Measurements from ENCODE around the gene RASIP1. TPM values are rescaled to one million over a fixed set of nuclear protein-coding genes. Genes with fewer than 3 reads are reported as not detected.
"Not testable (repeated sequence)": the region's sequence is repeated elsewhere in the genome, so short reads cannot be mapped to it uniquely, and the experiment has no call there.

RASIP1 gene, protein sequence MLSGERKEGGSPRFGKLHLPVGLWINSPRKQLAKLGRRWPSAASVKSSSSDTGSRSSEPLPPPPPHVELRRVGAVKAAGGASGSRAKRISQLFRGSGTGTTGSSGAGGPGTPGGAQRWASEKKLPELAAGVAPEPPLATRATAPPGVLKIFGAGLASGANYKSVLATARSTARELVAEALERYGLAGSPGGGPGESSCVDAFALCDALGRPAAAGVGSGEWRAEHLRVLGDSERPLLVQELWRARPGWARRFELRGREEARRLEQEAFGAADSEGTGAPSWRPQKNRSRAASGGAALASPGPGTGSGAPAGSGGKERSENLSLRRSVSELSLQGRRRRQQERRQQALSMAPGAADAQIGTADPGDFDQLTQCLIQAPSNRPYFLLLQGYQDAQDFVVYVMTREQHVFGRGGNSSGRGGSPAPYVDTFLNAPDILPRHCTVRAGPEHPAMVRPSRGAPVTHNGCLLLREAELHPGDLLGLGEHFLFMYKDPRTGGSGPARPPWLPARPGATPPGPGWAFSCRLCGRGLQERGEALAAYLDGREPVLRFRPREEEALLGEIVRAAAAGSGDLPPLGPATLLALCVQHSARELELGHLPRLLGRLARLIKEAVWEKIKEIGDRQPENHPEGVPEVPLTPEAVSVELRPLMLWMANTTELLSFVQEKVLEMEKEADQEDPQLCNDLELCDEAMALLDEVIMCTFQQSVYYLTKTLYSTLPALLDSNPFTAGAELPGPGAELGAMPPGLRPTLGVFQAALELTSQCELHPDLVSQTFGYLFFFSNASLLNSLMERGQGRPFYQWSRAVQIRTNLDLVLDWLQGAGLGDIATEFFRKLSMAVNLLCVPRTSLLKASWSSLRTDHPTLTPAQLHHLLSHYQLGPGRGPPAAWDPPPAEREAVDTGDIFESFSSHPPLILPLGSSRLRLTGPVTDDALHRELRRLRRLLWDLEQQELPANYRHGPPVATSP
- total RNA-seq, result 0.57 and 1.0 TPM in 2 replicates

DNA sequence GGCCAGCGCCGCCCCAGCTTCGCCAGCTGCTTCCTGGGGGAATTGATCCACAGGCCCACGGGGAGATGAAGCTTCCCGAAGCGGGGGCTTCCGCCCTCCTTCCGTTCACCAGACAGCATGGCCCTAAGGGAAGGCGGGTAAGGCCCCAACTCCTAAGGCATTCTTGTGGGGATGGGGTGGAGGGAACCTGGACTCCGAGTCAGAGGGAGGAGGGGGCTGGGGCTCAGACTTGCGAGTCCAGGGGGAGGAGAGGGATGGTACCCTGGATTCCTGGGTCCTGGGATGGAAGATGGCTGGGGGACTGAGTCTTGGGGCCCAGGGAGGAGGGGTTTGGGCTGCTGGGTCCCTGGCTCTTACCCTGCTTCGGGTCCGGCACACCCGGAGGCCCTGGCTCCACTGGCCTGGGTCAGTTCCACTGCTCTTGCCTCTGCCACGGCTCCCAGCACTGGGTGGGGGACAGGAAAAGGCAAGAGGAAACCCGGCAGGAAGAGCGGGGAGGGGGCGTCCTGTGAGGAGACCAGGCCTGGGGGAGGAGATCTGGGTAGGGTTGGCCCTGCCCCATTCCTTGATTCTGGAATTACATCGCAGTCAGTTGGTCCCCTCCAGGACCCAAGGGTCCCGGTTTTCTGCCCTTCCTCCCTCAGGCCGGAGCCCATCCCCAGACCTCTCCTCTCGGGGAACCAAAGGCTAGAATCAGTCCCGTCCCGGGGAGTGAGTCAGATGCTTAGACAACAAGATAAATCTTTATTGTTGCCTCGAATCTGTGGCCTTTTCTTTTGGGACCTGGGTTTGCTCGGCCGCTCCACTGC, at the start of gene RASIP1:
Gene RASIP1, minus strand, starts transcription at position 447 of the 809 bp plus-strand sequence. Its CDS starts 328 bp downstream, at position 119.
- H3K27ac Mint-ChIP-seq, result no peak within 1 kb of the TSS
- DNase-seq (ENCODE audit: low spot score), result no peak
- no peaks in the 10 kb centered on the region for H3K9me3 Mint-ChIP-seq
- H3K4me3 Mint-ChIP-seq (ENCODE audit: low read depth), result peak within 1 kb of the TSS; percentile 39
- H3K4me1 Mint-ChIP-seq (ENCODE audit: low read depth), result peaks cover 8% of the 10 kb centered on the region
- no peaks in the 10 kb centered on the region for H3K36me3 Mint-ChIP-seq (ENCODE audit: low read depth)
- peaks cover 3% of the 10 kb centered on the region for H3K27me3 Mint-ChIP-seq (ENCODE audit: low read depth)
- intact Hi-C loops (cut with micrococcal nuclease), result no loop called here

DNA sequence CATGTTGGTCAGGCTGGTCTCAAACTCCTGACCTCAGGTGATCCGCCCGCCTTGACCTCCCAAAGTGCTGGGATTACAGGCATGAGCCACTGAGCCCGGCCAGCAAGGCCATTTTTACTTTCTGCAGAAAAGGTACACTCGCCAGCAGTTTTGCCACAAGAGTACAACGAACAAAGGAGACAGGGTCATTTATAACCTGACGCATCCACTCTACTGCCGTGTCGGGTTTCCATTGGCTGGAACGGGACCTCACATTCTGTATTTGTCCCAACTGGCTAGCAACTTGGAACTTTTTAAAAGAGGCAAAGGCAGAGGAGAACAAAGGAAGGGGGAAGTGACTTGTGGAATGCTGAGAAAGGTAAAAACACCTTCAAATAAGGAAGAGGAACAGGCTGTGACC, 46.9 kb upstream of the RASIP1 start:
- DNase-seq (ENCODE audit: low spot score); H3K4me1 Mint-ChIP-seq (ENCODE audit: low read depth); H3K36me3 Mint-ChIP-seq (ENCODE audit: low read depth); H3K9me3 Mint-ChIP-seq; H3K27ac Mint-ChIP-seq; H3K4me3 Mint-ChIP-seq (ENCODE audit: low read depth); H3K27me3 Mint-ChIP-seq (ENCODE audit: low read depth): not testable (repeated sequence)
- intact Hi-C loops (cut with micrococcal nuclease), result loop anchor here (5.0 kb wide), 1 partner anchor 140 kb away; the partner anchor contains the start of gene CA11

GRCh38 chr19:48786422-48786821, 46.0 kb upstream of the RASIP1 start:
- DNase-seq (ENCODE audit: low spot score); H3K9me3 Mint-ChIP-seq; H3K4me1 Mint-ChIP-seq (ENCODE audit: low read depth); H3K4me3 Mint-ChIP-seq (ENCODE audit: low read depth); H3K27me3 Mint-ChIP-seq (ENCODE audit: low read depth); H3K36me3 Mint-ChIP-seq (ENCODE audit: low read depth); H3K27ac Mint-ChIP-seq: not testable (repeated sequence)
- intact Hi-C loops (cut with micrococcal nuclease), result loop anchor here (5.0 kb wide), 1 partner anchor 139 kb away; the partner anchor contains the start of gene CA11

- Mint-ChIP-seq H3K4me1 (ENCODE audit: low read depth) (peaks cover 1% of the 10 kb centered on the region), H3K36me3 (ENCODE audit: low read depth) (no peaks in the 10 kb centered on the region), H3K9me3 (no peaks in the 10 kb centered on the region), H3K27me3 (ENCODE audit: low read depth) (peaks cover 3% of the 10 kb centered on the region), H3K27ac (no peak overlapping the region), H3K4me3 (ENCODE audit: low read depth) (no peak overlapping the region)
- no peak for DNase-seq (ENCODE audit: low spot score)
- intact Hi-C loops (cut with micrococcal nuclease), result no loop called here
Measured at GRCh38 chr19:48784527-48784926, 44.1 kb upstream of the RASIP1 start.

- H3K9me3 Mint-ChIP-seq, result no peaks in the 10 kb centered on the region
- peaks cover 1% of the 10 kb centered on the region for H3K4me1 Mint-ChIP-seq (ENCODE audit: low read depth)
- no peaks in the 10 kb centered on the region for H3K36me3 Mint-ChIP-seq (ENCODE audit: low read depth)
- intact Hi-C loops (cut with micrococcal nuclease), result no loop called here
- H3K27me3 Mint-ChIP-seq (ENCODE audit: low read depth), result peaks cover 3% of the 10 kb centered on the region
- no peak overlapping the region for H3K4me3 Mint-ChIP-seq (ENCODE audit: low read depth)
- H3K27ac Mint-ChIP-seq, result no peak overlapping the region
- no peak for DNase-seq (ENCODE audit: low spot score)
Measured at GRCh38 chr19:48780631-48781391, 40.4 kb upstream of the RASIP1 start.

DNA sequence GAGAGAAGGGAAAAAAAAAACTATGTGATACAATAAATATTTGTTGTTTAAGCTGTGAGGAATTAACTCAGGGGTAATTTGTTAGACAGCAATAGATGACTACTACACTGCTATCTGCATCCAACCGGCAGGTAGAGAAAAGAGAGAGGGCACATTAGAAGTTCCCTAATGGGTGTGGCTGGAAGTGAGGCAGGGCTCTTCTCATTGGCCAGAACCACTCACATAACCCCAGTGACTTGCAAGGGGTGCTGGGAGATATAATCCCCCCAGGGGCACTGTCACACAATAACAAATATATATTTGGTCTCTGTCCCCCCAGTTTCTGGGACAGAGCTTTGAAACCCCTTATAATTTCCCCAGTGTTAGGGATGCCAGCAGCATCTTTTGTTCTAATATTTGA, 39.2 kb upstream of the RASIP1 start:
- no peak overlapping the region for H3K4me3 Mint-ChIP-seq (ENCODE audit: low read depth)
- no peak overlapping the region for H3K27ac Mint-ChIP-seq
- peaks cover 3% of the 10 kb centered on the region for H3K27me3 Mint-ChIP-seq (ENCODE audit: low read depth)
- no peak for DNase-seq (ENCODE audit: low spot score)
- peaks cover 1% of the 10 kb centered on the region for H3K4me1 Mint-ChIP-seq (ENCODE audit: low read depth)
- H3K9me3 Mint-ChIP-seq, result no peaks in the 10 kb centered on the region
- intact Hi-C loops (cut with micrococcal nuclease), result no loop called here
- H3K36me3 Mint-ChIP-seq (ENCODE audit: low read depth), result no peaks in the 10 kb centered on the region

- intact Hi-C loops (cut with micrococcal nuclease), result no loop called here
- DNase-seq (ENCODE audit: low spot score), result no peak
Measured at GRCh38 chr19:48777720-48778119, 37.3 kb upstream of the RASIP1 start.

DNA sequence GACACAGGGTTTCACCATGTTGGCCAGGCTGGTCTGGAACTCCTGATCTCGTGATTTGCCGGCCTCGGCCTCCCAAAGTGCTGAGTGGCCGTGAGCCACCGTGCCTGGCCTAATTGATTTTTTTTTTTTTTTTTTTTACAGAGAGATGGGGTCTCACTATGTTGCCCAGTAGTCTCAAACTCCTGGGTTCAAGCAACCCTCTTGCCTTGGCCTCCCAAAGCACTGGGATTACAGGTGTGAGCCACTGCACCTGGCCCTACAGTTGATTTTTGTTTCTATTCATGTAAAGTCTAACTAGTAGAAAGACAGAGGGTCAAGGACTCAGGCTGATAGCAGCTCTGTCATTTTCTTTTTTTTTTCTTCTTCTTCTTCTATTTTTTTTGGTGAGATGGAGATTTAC, 36.7 kb upstream of the RASIP1 start:
- H3K4me3 Mint-ChIP-seq (ENCODE audit: low read depth), result no peak overlapping the region
- H3K27me3 Mint-ChIP-seq (ENCODE audit: low read depth), result peaks cover 3% of the 10 kb centered on the region
- no peak overlapping the region for H3K27ac Mint-ChIP-seq
- H3K9me3 Mint-ChIP-seq, result no peaks in the 10 kb centered on the region
- H3K4me1 Mint-ChIP-seq (ENCODE audit: low read depth), result no peaks in the 10 kb centered on the region
- intact Hi-C loops (cut with micrococcal nuclease), result no loop called here
- DNase-seq (ENCODE audit: low spot score), result no peak
- H3K36me3 Mint-ChIP-seq (ENCODE audit: low read depth), result no peaks in the 10 kb centered on the region

More at GRCh38 chr19:48777720-48778119, 37.3 kb upstream of the RASIP1 start:
- no peak overlapping the region for H3K4me3 Mint-ChIP-seq (ENCODE audit: low read depth)
- H3K27ac Mint-ChIP-seq, result no peak overlapping the region
- peaks cover 4% of the 10 kb centered on the region for H3K27me3 Mint-ChIP-seq (ENCODE audit: low read depth)
- peaks cover 1% of the 10 kb centered on the region for H3K4me1 Mint-ChIP-seq (ENCODE audit: low read depth)
- H3K9me3 Mint-ChIP-seq, result no peaks in the 10 kb centered on the region
- H3K36me3 Mint-ChIP-seq (ENCODE audit: low read depth), result no peaks in the 10 kb centered on the region

DNA sequence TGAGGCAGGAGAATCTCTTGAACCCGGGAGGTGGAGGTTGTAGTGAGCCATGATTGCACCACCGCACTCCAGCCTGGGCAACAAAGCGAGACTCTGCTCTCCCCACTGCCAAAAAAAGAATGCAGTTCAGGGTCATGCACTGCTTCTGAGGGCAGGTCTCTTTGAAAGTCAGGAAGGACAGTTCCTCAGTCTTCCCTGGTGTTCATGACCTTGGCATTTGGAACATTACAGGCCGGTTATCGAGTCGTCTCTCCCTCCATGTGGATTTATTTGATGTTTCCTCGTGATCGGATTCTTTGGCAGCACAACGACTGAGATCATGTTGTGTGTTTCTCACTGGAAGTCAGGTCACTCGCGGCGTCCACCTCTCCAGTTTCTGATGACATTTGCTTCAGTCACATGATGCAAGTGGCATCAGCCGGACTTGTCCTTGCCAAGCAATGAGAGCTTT, 32.1 kb upstream of the RASIP1 start:
- Mint-ChIP-seq H3K27ac (no peak overlapping the region), H3K4me1 (ENCODE audit: low read depth) (no peaks in the 10 kb centered on the region), H3K27me3 (ENCODE audit: low read depth) (peaks cover 12% of the 10 kb centered on the region), H3K9me3 (no peaks in the 10 kb centered on the region), H3K4me3 (ENCODE audit: low read depth) (no peak overlapping the region), H3K36me3 (ENCODE audit: low read depth) (no peaks in the 10 kb centered on the region)
- intact Hi-C loops (cut with micrococcal nuclease), result no loop called here
- DNase-seq (ENCODE audit: low spot score), result no peak

DNA sequence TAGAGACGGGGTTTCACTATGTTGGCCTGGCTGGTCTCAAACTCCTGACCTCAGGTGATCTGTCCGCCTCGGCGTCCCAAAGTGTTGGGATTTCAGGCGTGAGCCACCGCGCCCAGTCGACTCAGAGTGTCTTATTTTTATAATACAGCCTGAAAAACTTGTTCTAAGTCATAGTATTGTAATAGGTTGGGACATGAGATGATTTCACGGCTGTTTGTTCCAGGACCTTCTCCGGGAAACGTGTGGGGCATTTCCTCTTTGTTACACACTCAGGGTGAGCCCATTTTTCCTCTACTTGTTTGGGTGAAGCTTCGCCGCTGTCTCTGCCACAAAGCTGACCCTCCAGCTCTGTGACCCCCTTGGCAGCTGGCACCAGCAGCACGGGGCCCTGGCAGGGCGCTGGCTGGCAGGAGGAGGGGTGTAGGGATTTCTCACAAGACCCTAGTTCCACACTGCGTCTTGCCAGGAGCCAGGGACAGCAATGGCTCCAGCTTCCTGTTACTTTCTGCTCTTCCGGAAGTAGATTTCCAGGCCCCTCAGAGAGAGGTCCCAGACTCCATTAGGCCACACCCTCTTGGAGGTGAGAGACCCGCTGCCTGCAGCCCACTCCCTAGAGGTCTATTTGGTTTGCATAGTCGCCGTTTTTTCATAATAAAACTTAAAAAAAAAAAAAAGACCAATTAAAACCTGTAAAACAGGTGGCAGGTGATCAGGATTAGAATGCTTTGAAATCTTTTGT, 30.5 kb upstream of the RASIP1 start:
- H3K27ac Mint-ChIP-seq, result no peak overlapping the region
- intact Hi-C loops (cut with micrococcal nuclease), result no loop called here
- no peaks in the 10 kb centered on the region for H3K4me1 Mint-ChIP-seq (ENCODE audit: low read depth)
- H3K27me3 Mint-ChIP-seq (ENCODE audit: low read depth), result peaks cover 13% of the 10 kb centered on the region
- DNase-seq (ENCODE audit: low spot score), result no peak
- H3K36me3 Mint-ChIP-seq (ENCODE audit: low read depth), result no peaks in the 10 kb centered on the region
- H3K4me3 Mint-ChIP-seq (ENCODE audit: low read depth), result no peak overlapping the region
- no peaks in the 10 kb centered on the region for H3K9me3 Mint-ChIP-seq

GRCh38 chr19:48770266-48770665, 29.9 kb upstream of the RASIP1 start:
- Mint-ChIP-seq H3K27ac (no peak overlapping the region), H3K4me1 (ENCODE audit: low read depth) (no peaks in the 10 kb centered on the region), H3K27me3 (ENCODE audit: low read depth) (peaks cover 15% of the 10 kb centered on the region), H3K36me3 (ENCODE audit: low read depth) (no peaks in the 10 kb centered on the region), H3K9me3 (no peaks in the 10 kb centered on the region), H3K4me3 (ENCODE audit: low read depth) (no peak overlapping the region)
- DNase-seq (ENCODE audit: low spot score), result no peak
- intact Hi-C loops (cut with micrococcal nuclease), result no loop called here

Data from activated T-helper 2 cell treated with anti-CD3 and anti-CD28 coated beads, Interferon-gamma antibody, Interleukin-2, Interleukin-4, amounts not matched to agents 10 μg/mL and 5 μg/mL and 100 μg/mL, durations not matched to agents 14 hours and 24 hours and 36 hours (primary cell).